ENCODE data around the gene CD7. TPM values are rescaled to one million over a fixed set of nuclear protein-coding genes. Genes with fewer than 3 reads are reported as not detected.

Gene CD7
- polyA plus RNA-seq, 1 of the 3 experiments (the other 2 are of a cell fraction): 0.07 TPM

GRCh38 chr17:82305727-82306300, 11.6 kb downstream of the CD7 start:
- Histone ChIP-seq H4K20me1 (ENCODE audit: insufficient read depth) (no peaks in the 10 kb centered on the region), H3F3A (replicated peaks; ENCODE audit: insufficient read depth) (no peaks in the 10 kb centered on the region), H3K36me3 (replicated peaks in 1 of 2; ENCODE audit: control insufficient read depth in 1 of 2, insufficient read depth in 2 of 2, low read length in 1 of 2) (no peaks in the 10 kb centered on the region), H3K4me2 (no peak overlapping the region), H3K4me1 (ENCODE audit: control insufficient read depth in 1 of 2, insufficient read depth in 2 of 2, low read depth in 1 of 2, low read length in 1 of 2) (peaks cover 0 to 15% of the 10 kb centered on the region in 2 experiments; a peak in 1 of 4 replicates), H3K27me3 (ENCODE audit: insufficient read depth) (no peaks in the 10 kb centered on the region; the same call in 1 of the 2 replicates), H3K9me3 (no peaks in the 10 kb centered on the region), H3K9ac (no peak overlapping the region), H3K79me2 (ENCODE audit: insufficient read depth) (no peaks in the 10 kb centered on the region), H2AFZ (ENCODE audit: low read depth) (no peak overlapping the region), H3K4me3 (ENCODE audit: low read depth in 2 of 2, low read length in 1 of 2) (no peak overlapping the region), H3K9me2 (no peaks in the 10 kb centered on the region), H3K27ac (ENCODE audit: low read depth in 2 of 2, low read length in 1 of 2) (no peak overlapping the region; a peak in 1 of 4 replicates)
- DNase-seq: no peak
- TF ChIP-seq FOSL2 (IDR thresholded peaks at IDR 0.05; ENCODE audit: borderline replicate concordance, low read depth): no peak
- TF ChIP-seq PBX3 (IDR thresholded peaks at IDR 0.05): no peak
- no peak for TF ChIP-seq RFX5 (IDR thresholded peaks at IDR 0.05; ENCODE audit: low read length)
- TF ChIP-seq CHD2 (IDR thresholded peaks at IDR 0.05; ENCODE audit: low read length, partially characterized antibody): no peak
- 88% methylated on average over 20 of the region's 20 CpGs for WGBS (ENCODE audit: low lambda C conversion rate)
- ChIA-PET POLR2A (no interaction called here), CTCF (interaction anchor here (1.2 to 15.1 kb wide), 4 partner anchors 15 to 108 kb away, joined by 6 to 184 read pairs (median 80); no protein-coding TSS in a partner anchor)

- H3K4me3 ChIP-seq (ENCODE audit: low read depth in 2 of 2, low read length in 1 of 2): no peak overlapping the region
- no peaks in the 10 kb centered on the region; the same call in 1 of the 2 replicates for H3K27me3 ChIP-seq (ENCODE audit: insufficient read depth)
- ChIA-PET CTCF (interaction anchor here (0.5 to 15.1 kb wide), 6 partner anchors 14 to 109 kb away, joined by 3 to 184 read pairs (median 6); no protein-coding TSS in a partner anchor), POLR2A (no interaction called here)
- H3K36me3 ChIP-seq (replicated peaks in 1 of 2; ENCODE audit: control insufficient read depth in 1 of 2, insufficient read depth in 2 of 2, low read length in 1 of 2): no peaks in the 10 kb centered on the region
- DNase-seq: peak; percentile 71
- H3K4me1 ChIP-seq (ENCODE audit: control insufficient read depth in 1 of 2, insufficient read depth in 2 of 2, low read depth in 1 of 2, low read length in 1 of 2): peaks cover 0 to 15% of the 10 kb centered on the region in 2 experiments; a peak in 1 of 4 replicates
- H3K27ac ChIP-seq (ENCODE audit: low read depth in 2 of 2, low read length in 1 of 2): no peak overlapping the region; a peak in 1 of 4 replicates
- no peaks in the 10 kb centered on the region for H3K9me3 ChIP-seq
- no peak for TF ChIP-seq YY1 (IDR thresholded peaks at IDR 0.05; ENCODE audit: low read depth)
- TF ChIP-seq TAF1 (IDR thresholded peaks at IDR 0.05; ENCODE audit: borderline replicate concordance, low read depth, low read length): no peak
- no peak for TF ChIP-seq JUND (IDR thresholded peaks at IDR 0.05)
- no peak for TF ChIP-seq RCOR1 (IDR thresholded peaks at IDR 0.05; ENCODE audit: low read length)
- TF ChIP-seq EZH2phosphoT487 (IDR thresholded peaks at IDR 0.05; ENCODE audit: borderline replicate concordance, low read depth): no peak
- TF ChIP-seq NRF1 (IDR thresholded peaks at IDR 0.05; ENCODE audit: low read depth, low read length): no peak
- no peak for TF ChIP-seq MXI1 (IDR thresholded peaks at IDR 0.05; ENCODE audit: low read depth, low read length)
- 84% methylated on average over 18 of the region's 23 CpGs for WGBS (ENCODE audit: low lambda C conversion rate)
- H3K4me2 ChIP-seq: no peak overlapping the region
- no peaks in the 10 kb centered on the region for H3K79me2 ChIP-seq (ENCODE audit: insufficient read depth)
- H3K9ac ChIP-seq: no peak overlapping the region
- H4K20me1 ChIP-seq (ENCODE audit: insufficient read depth): no peaks in the 10 kb centered on the region
- no peaks in the 10 kb centered on the region for H3K9me2 ChIP-seq
- no peak overlapping the region for H2AFZ ChIP-seq (ENCODE audit: low read depth)
- no peaks in the 10 kb centered on the region for H3F3A ChIP-seq (replicated peaks; ENCODE audit: insufficient read depth)
These were observed 12.3 kb downstream of the CD7 start for GRCh38 chr17:82304826-82305726.

All from SK-N-SH (cell line).